Measurements from ENCODE around the gene GPHN. TPM values are rescaled to one million over a fixed set of nuclear protein-coding genes. Genes with fewer than 3 reads are reported as not detected.
A peak's percentile ranks its signal among the peaks of the same experiment; 100 is the strongest.

GPHN gene
- polyA plus RNA-seq, 1 of the 3 experiments (the other 2 are of a cell fraction): 6.9 TPM

GRCh38 chr14:67050896-67051295 lies 542.9 kb downstream of the GPHN start (continued):
- TF ChIP-seq REST (IDR thresholded peaks at IDR 0.05; ENCODE audit: low read depth, low read length) (no peak), CHD2 (IDR thresholded peaks at IDR 0.05; ENCODE audit: low read length, partially characterized antibody) (no peak), RAD21 (IDR thresholded peaks at IDR 0.05; ENCODE audit: low read length) (no peak), GATA2 (CRISPR knock-in tag; IDR thresholded peaks at IDR 0.05) (no peak), SMC3 (IDR thresholded peaks at IDR 0.05; ENCODE audit: low read depth, low read length) (no peak), NRF1 (IDR thresholded peaks at IDR 0.05; ENCODE audit: low read depth, low read length) (no peak)

GRCh38 chr14:67056684-67057083 lies 548.7 kb downstream of the GPHN start:
- ChIA-PET CTCF (interaction anchor here (0.6 to 1.1 kb wide), 2 partner anchors 10 to 80 kb away, joined by 3 read pairs; no protein-coding TSS in a partner anchor), POLR2A (no interaction called here)
- Histone ChIP-seq H3K4me3 (ENCODE audit: low read depth in 2 of 2, low read length in 1 of 2) (no peak overlapping the region), H3K9ac (no peak overlapping the region), H3K79me2 (ENCODE audit: insufficient read depth) (no peaks in the 10 kb centered on the region), H3K4me2 (no peak overlapping the region), H4K20me1 (ENCODE audit: insufficient read depth) (no peaks in the 10 kb centered on the region), H2AFZ (ENCODE audit: low read depth) (no peak overlapping the region), H3K9me2 (no peaks in the 10 kb centered on the region), H3K27me3 (ENCODE audit: insufficient read depth) (no peaks in the 10 kb centered on the region), H3K4me1 (ENCODE audit: control insufficient read depth in 1 of 2, insufficient read depth in 2 of 2, low read depth in 1 of 2, low read length in 1 of 2) (no peaks in the 10 kb centered on the region), H3K27ac (ENCODE audit: low read depth in 2 of 2, low read length in 1 of 2) (no peak overlapping the region), H3K36me3 (replicated peaks in 1 of 2; ENCODE audit: control insufficient read depth in 1 of 2, insufficient read depth in 2 of 2, low read length in 1 of 2) (no peaks in the 10 kb centered on the region), H3F3A (replicated peaks; ENCODE audit: insufficient read depth) (no peaks in the 10 kb centered on the region), H3K9me3 (0 out of 2 replicates have a peak, but pooled peaks cover 9% of the 10 kb centered on the region)
- DNase-seq: no peak
- 88% methylated on average over 13 of the region's 21 CpGs for WGBS (ENCODE audit: low lambda C conversion rate)
- no peak for TF ChIP-seq FOXJ3 (CRISPR knock-in tag; IDR thresholded peaks at IDR 0.05)
- no peak for TF ChIP-seq TEAD4 (IDR thresholded peaks at IDR 0.05; ENCODE audit: borderline replicate concordance, insufficient read depth)
- no peak for TF ChIP-seq RCOR1 (IDR thresholded peaks at IDR 0.05; ENCODE audit: low read length)
- TF ChIP-seq NFIC (IDR thresholded peaks at IDR 0.05; ENCODE audit: borderline replicate concordance): no peak
- TF ChIP-seq USF2 (IDR thresholded peaks at IDR 0.05; ENCODE audit: borderline replicate concordance, low read depth, low read length): no peak
- no peak for TF ChIP-seq TCF12 (IDR thresholded peaks at IDR 0.05)

GRCh38 chr14:67059596-67059995 lies 551.6 kb downstream of the GPHN start:
- no peak overlapping the region for H3K9ac ChIP-seq
- POLR2A ChIA-PET: no interaction called here
- no peak overlapping the region for H3K4me2 ChIP-seq
- no peaks in the 10 kb centered on the region for H3F3A ChIP-seq (replicated peaks; ENCODE audit: insufficient read depth)
- no peaks in the 10 kb centered on the region for H3K9me2 ChIP-seq
- no peaks in the 10 kb centered on the region for H3K9me3 ChIP-seq
- 75% methylated on average over 3 of the region's 3 CpGs for WGBS (ENCODE audit: low lambda C conversion rate)
- H4K20me1 ChIP-seq (ENCODE audit: insufficient read depth): no peaks in the 10 kb centered on the region
- H3K79me2 ChIP-seq (ENCODE audit: insufficient read depth): no peaks in the 10 kb centered on the region
- H2AFZ ChIP-seq (ENCODE audit: low read depth): peak overlapping the region; percentile 26; the same call in 1 of the 2 replicates
- H3K36me3 ChIP-seq (replicated peaks in 1 of 2; ENCODE audit: control insufficient read depth in 1 of 2, insufficient read depth in 2 of 2, low read length in 1 of 2): no peaks in the 10 kb centered on the region
- CTCF ChIA-PET: no interaction called here
- H3K27me3 ChIP-seq (ENCODE audit: insufficient read depth): no peaks in the 10 kb centered on the region
- no peak for DNase-seq
- H3K27ac ChIP-seq (ENCODE audit: low read depth in 2 of 2, low read length in 1 of 2): no peak overlapping the region
- no peaks in the 10 kb centered on the region for H3K4me1 ChIP-seq (ENCODE audit: control insufficient read depth in 1 of 2, insufficient read depth in 2 of 2, low read depth in 1 of 2, low read length in 1 of 2)
- H3K4me3 ChIP-seq (ENCODE audit: low read depth in 2 of 2, low read length in 1 of 2): no peak overlapping the region
- TF ChIP-seq EZH2phosphoT487 (IDR thresholded peaks at IDR 0.05; ENCODE audit: borderline replicate concordance, low read depth) (no peak), RFX5 (IDR thresholded peaks at IDR 0.05; ENCODE audit: low read length) (no peak), USF2 (IDR thresholded peaks at IDR 0.05; ENCODE audit: borderline replicate concordance, low read depth, low read length) (no peak), YY1 (IDR thresholded peaks at IDR 0.05; ENCODE audit: low read depth) (no peak), CTCF (IDR thresholded peaks at IDR 0.05) (no peak), SMC3 (IDR thresholded peaks at IDR 0.05; ENCODE audit: low read depth, low read length) (no peak), TAF1 (IDR thresholded peaks at IDR 0.05; ENCODE audit: borderline replicate concordance, low read depth, low read length) (no peak), NRF1 (IDR thresholded peaks at IDR 0.05; ENCODE audit: low read depth, low read length) (no peak), IRF3 (IDR thresholded peaks at IDR 0.05; ENCODE audit: low read depth, low read length) (no peak)

Data from SK-N-SH (cell line).